Upper lobe of left lung (tissue), 4 donors: ENCODE results near the gene NCKIPSD.

Experiments used
- EP300 ChIP-seq, 4 donors: sonication (generic); formaldehyde crosslinking; IDR thresholded peaks; one replicate each; pipeline ENCODE4 v1.5.1; 2017; ENCODE audit warnings: antibody characterized with exemption in 4 of 4, control low read depth in 2 of 4
- POLR2A ChIP-seq, 4 donors: fragments of 450-650 bp; IDR thresholded peaks; one replicate each; pipeline ENCODE4 v1.5.1; 2016 to 2017; ENCODE audit warnings: antibody characterized with exemption in 4 of 4, mild to moderate bottlenecking in 2 of 4
- POLR2AphosphoS5 ChIP-seq, 2 donors: sonication (generic); formaldehyde crosslinking; IDR thresholded peaks; one replicate each; pipeline ENCODE4 v1.5.1; 2017; ENCODE audit warnings: antibody characterized with exemption in 2 of 2
- TF ChIP-seq, protein P1 (sequence below), 6 experiments: fragments of 450-650 bp in 4 of 6; fragments of 200-600 bp in 2 of 6; sonication (generic) in 2 of 6; IDR thresholded peaks; one replicate each; pipeline ENCODE4 v1.5.1; 2016 to 2019; ENCODE audit warnings: antibody characterized with exemption in 6 of 6

DNA sequence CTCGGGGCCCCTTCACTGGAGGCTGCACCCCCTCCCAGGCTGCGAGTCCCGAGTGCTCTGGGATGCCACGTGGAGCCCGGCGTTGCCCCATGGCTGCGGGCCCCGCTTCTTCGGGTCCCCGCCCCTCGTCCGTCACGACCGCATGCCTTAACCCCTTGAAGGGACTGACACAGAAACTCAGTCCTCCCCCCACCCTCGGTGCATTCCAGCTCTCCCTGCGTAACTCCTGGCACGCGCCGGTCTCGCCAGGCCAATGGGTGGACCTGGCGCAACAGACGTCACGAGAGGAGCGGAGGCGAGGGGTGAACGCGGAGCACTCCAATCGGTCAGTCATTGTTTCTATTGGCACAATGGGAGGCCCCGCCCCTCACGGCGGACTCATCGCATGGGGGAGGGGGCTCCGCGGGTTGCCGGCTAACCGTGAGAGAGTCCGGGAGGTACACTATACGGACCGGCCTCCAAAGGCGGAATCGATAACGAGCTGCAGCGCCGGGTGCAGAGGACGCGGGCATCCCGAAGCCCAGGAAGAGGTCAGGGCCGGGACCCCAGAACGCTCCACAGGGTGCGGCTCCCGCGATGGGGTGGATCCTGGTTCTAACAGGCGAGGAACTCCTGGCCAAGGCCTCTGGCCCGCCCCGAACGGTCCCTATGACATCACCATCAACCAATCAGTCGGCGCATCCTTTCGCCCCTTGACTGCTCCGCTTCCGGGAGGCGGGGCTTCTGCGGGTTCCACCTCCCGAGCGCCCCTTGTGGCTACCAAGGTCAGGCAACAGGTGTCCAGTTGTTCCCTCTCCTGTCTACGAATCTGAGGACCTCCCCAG lies 22.0 kb downstream of the NCKIPSD start:
- TF ChIP-seq, protein P1, sequence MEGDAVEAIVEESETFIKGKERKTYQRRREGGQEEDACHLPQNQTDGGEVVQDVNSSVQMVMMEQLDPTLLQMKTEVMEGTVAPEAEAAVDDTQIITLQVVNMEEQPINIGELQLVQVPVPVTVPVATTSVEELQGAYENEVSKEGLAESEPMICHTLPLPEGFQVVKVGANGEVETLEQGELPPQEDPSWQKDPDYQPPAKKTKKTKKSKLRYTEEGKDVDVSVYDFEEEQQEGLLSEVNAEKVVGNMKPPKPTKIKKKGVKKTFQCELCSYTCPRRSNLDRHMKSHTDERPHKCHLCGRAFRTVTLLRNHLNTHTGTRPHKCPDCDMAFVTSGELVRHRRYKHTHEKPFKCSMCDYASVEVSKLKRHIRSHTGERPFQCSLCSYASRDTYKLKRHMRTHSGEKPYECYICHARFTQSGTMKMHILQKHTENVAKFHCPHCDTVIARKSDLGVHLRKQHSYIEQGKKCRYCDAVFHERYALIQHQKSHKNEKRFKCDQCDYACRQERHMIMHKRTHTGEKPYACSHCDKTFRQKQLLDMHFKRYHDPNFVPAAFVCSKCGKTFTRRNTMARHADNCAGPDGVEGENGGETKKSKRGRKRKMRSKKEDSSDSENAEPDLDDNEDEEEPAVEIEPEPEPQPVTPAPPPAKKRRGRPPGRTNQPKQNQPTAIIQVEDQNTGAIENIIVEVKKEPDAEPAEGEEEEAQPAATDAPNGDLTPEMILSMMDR (IDR thresholded peaks at IDR 0.05), result peak; percentile 56 to 76 (median 61)
- TF ChIP-seq POLR2A (IDR thresholded peaks at IDR 0.05), result peak in 3 of 4 donors; percentile 28 to 60 (median 36)
- no peak for TF ChIP-seq EP300 (IDR thresholded peaks at IDR 0.05)
- peak in 1 of 2 donors; percentile 55 for TF ChIP-seq POLR2AphosphoS5 (IDR thresholded peaks at IDR 0.05)
